ENCODE measurements around the gene HCRT.

- TF ChIP-seq, protein P1, sequence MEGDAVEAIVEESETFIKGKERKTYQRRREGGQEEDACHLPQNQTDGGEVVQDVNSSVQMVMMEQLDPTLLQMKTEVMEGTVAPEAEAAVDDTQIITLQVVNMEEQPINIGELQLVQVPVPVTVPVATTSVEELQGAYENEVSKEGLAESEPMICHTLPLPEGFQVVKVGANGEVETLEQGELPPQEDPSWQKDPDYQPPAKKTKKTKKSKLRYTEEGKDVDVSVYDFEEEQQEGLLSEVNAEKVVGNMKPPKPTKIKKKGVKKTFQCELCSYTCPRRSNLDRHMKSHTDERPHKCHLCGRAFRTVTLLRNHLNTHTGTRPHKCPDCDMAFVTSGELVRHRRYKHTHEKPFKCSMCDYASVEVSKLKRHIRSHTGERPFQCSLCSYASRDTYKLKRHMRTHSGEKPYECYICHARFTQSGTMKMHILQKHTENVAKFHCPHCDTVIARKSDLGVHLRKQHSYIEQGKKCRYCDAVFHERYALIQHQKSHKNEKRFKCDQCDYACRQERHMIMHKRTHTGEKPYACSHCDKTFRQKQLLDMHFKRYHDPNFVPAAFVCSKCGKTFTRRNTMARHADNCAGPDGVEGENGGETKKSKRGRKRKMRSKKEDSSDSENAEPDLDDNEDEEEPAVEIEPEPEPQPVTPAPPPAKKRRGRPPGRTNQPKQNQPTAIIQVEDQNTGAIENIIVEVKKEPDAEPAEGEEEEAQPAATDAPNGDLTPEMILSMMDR (IDR thresholded peaks at IDR 0.05): no peak
- no peak for TF ChIP-seq POLR2A (IDR thresholded peaks at IDR 0.05)
Observed at GRCh38 chr17:42177684-42178083, 7.6 kb downstream of the HCRT start.
